HEK293T (cell line): ENCODE data around the gene STXBP2.

ENCODE experiments used
- CTCF ChIA-PET: fragments of 350-600 bp; formaldehyde crosslinking; extraction: SDS; loops from one replicate; lab custom pipeline; 2021; ENCODE audit warnings: antibody characterized with exemption, inconsistent platforms; lab: Yijun Ruan, JAX
- POLR2A ChIA-PET: fragments of 350-600 bp; formaldehyde crosslinking; extraction: SDS; loops from one replicate; lab custom pipeline; 2020; ENCODE audit warnings: antibody characterized with exemption, inconsistent platforms; lab: Yijun Ruan, JAX
- DNase-seq: peaks from one replicate; pipeline ENCODE4 v3.0.0; 2012; ENCODE audit warnings: mixed read lengths; ENCODE audit errors: extremely low spot score
- ARNT ChIP-seq: fragments of 450-650 bp; IDR thresholded peaks from 2 replicates; pipeline ENCODE4 v1.6.1; 2017; ENCODE audit warnings: mild to moderate bottlenecking
- BHLHE40 ChIP-seq: fragments of 450-650 bp; IDR thresholded peaks from 2 replicates; pipeline ENCODE4 v1.6.1; 2016; ENCODE audit warnings: mild to moderate bottlenecking, moderate library complexity, borderline replicate concordance
- CTBP1 ChIP-seq: fragments of 450-650 bp; IDR thresholded peaks from 2 replicates; pipeline ENCODE4 v1.6.1; 2016; ENCODE audit warnings: borderline replicate concordance
- ELF4 ChIP-seq: fragments of 450-650 bp; IDR thresholded peaks from 2 replicates; pipeline ENCODE4 v1.6.1; 2017; ENCODE audit warnings: antibody characterized with exemption
- FOXA1 ChIP-seq: fragments of 450-650 bp; IDR thresholded peaks from 2 replicates; pipeline ENCODE4 v1.6.1; 2016; ENCODE audit warnings: mild to moderate bottlenecking
- FOXK2 ChIP-seq: fragments of 450-650 bp; IDR thresholded peaks from 2 replicates; pipeline ENCODE4 v1.6.1; 2016; ENCODE audit warnings: mild to moderate bottlenecking
- FOXM1 ChIP-seq: fragments of 450-650 bp; IDR thresholded peaks from 2 replicates; pipeline ENCODE4 v1.6.1; 2017; ENCODE audit warnings: mild to moderate bottlenecking, borderline replicate concordance
- HDGF ChIP-seq: fragments of 450-650 bp; IDR thresholded peaks from 2 replicates; pipeline ENCODE4 v1.6.1; 2017; ENCODE audit warnings: antibody characterized with exemption, borderline replicate concordance
- L3MBTL2 ChIP-seq: fragments of 450-650 bp; conservative IDR thresholded peaks from 2 replicates; pipeline ENCODE4 v1.6.1; 2016; ENCODE audit warnings: mild to moderate bottlenecking
- LEF1 ChIP-seq: fragments of 450-650 bp; IDR thresholded peaks from 2 replicates; pipeline ENCODE4 v1.6.1; 2017; ENCODE audit warnings: mild to moderate bottlenecking, borderline replicate concordance
- NFRKB ChIP-seq: fragments of 450-650 bp; IDR thresholded peaks from 2 replicates; pipeline ENCODE4 v1.6.1; 2016; ENCODE audit warnings: mild to moderate bottlenecking, moderate library complexity
- PKNOX1 ChIP-seq: fragments of 450-650 bp; IDR thresholded peaks from 2 replicates; pipeline ENCODE4 v1.6.1; 2016
- SP1 ChIP-seq: fragments of 450-650 bp; IDR thresholded peaks from 2 replicates; pipeline ENCODE4 v1.6.1; 2017
- SUZ12 ChIP-seq: fragments of 450-650 bp; IDR thresholded peaks from 2 replicates; pipeline ENCODE4 v1.6.1; 2016; ENCODE audit warnings: mild to moderate bottlenecking
- TARDBP ChIP-seq: fragments of 450-650 bp; IDR thresholded peaks from 2 replicates; pipeline ENCODE4 v1.6.1; 2016
- ZNF384 ChIP-seq: fragments of 450-650 bp; IDR thresholded peaks from 2 replicates; pipeline ENCODE4 v1.6.1; 2016

The STXBP2 gene

GRCh38 chr19:7618771-7619510, 18.0 kb upstream of the STXBP2 start:
- DNase-seq, result no peak
- POLR2A ChIA-PET, result interaction anchor here (2.2 kb wide), 1 partner anchor 11 kb away, joined by 8 read pairs; the partner anchor contains the start of genes PET100 and XAB2
- TF ChIP-seq BHLHE40 (no peak), HDGF (no peak), SUZ12 (no peak), FOXA1 (no peak), ARNT (no peak), ELF4 (no peak), PKNOX1 (no peak), LEF1 (no peak), L3MBTL2 (no peak), FOXM1 (no peak), NFRKB (no peak), FOXK2 (no peak)
- CTCF ChIA-PET, result no interaction called here

- TF ChIP-seq ZNF384 (no peak), L3MBTL2 (no peak), FOXK2 (no peak), NFRKB (no peak)
- POLR2A ChIA-PET, result no interaction called here
- no peak for DNase-seq
- CTCF ChIA-PET, result no interaction called here
Observed at GRCh38 chr19:7619671-7620441, 17.1 kb upstream of the STXBP2 start.

GRCh38 chr19:7620442-7621412, 16.2 kb upstream of the STXBP2 start:
- CTCF ChIA-PET, result no interaction called here
- no peak for DNase-seq
- no peak for TF ChIP-seq FOXK2
- TF ChIP-seq SP1, result no peak
- TF ChIP-seq HDGF, result no peak
- POLR2A ChIA-PET, result no interaction called here

- ChIA-PET POLR2A (interaction anchor here (1.3 kb wide), 1 partner anchor 10 kb away, joined by 3 read pairs; the partner anchor contains the start of gene PCP2), CTCF (no interaction called here)
- DNase-seq, result no peak
- TF ChIP-seq ELF4 (no peak), HDGF (no peak), FOXA1 (no peak), PKNOX1 (no peak), TARDBP (no peak), LEF1 (no peak), FOXM1 (no peak), BHLHE40 (no peak), ZNF384 (no peak), CTBP1 (no peak), NFRKB (no peak), L3MBTL2 (no peak), SP1 (no peak), ARNT (no peak), SUZ12 (no peak)
Observed at GRCh38 chr19:7622933-7623685, 13.8 kb upstream of the STXBP2 start.

- DNase-seq, result no peak
- TF ChIP-seq HDGF (no peak), FOXM1 (no peak)
- ChIA-PET CTCF (no interaction called here), POLR2A (interaction anchor here (1.3 kb wide), 1 partner anchor 9 kb away, joined by 3 read pairs; the partner anchor contains the start of gene PCP2)
Observed at GRCh38 chr19:7623725-7624603, 12.9 kb upstream of the STXBP2 start.

GRCh38 chr19:7624810-7625209, 12.1 kb upstream of the STXBP2 start:
- CTCF ChIA-PET, result no interaction called here

More at GRCh38 chr19:7624810-7625209, 12.1 kb upstream of the STXBP2 start:
- POLR2A ChIA-PET, result no interaction called here
- TF ChIP-seq FOXA1 (no peak), L3MBTL2 (no peak), LEF1 (no peak)
- no peak for DNase-seq
